Thyroid gland (tissue), 4 donors: ENCODE results near the gene NDUFAF8.

Source experiments
- POLR2A ChIP-seq, 2 donors: fragments of 450-650 bp; IDR thresholded peaks; one replicate each; pipeline ENCODE4 v1.6.1; 2017; ENCODE audit warnings: antibody characterized with exemption in 2 of 2, mild to moderate bottlenecking in 2 of 2, moderate library complexity in 1 of 2
- TF ChIP-seq, protein P1 (sequence below), 6 experiments: fragments of 200-600 bp in 3 of 6; fragments of 450-650 bp in 3 of 6; sonication (generic) in 3 of 6; IDR thresholded peaks; one replicate each; pipeline ENCODE4 v1.5.1; 2016 to 2019; ENCODE audit warnings: antibody characterized with exemption in 6 of 6, mild to moderate bottlenecking in 2 of 6, inconsistent platforms in 1 of 6, moderate library complexity in 1 of 6

- TF ChIP-seq, protein P1, sequence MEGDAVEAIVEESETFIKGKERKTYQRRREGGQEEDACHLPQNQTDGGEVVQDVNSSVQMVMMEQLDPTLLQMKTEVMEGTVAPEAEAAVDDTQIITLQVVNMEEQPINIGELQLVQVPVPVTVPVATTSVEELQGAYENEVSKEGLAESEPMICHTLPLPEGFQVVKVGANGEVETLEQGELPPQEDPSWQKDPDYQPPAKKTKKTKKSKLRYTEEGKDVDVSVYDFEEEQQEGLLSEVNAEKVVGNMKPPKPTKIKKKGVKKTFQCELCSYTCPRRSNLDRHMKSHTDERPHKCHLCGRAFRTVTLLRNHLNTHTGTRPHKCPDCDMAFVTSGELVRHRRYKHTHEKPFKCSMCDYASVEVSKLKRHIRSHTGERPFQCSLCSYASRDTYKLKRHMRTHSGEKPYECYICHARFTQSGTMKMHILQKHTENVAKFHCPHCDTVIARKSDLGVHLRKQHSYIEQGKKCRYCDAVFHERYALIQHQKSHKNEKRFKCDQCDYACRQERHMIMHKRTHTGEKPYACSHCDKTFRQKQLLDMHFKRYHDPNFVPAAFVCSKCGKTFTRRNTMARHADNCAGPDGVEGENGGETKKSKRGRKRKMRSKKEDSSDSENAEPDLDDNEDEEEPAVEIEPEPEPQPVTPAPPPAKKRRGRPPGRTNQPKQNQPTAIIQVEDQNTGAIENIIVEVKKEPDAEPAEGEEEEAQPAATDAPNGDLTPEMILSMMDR (IDR thresholded peaks at IDR 0.05), result no peak
- no peak for TF ChIP-seq POLR2A (IDR thresholded peaks at IDR 0.05)
Measured at GRCh38 chr17:81252326-81252986, 13.3 kb downstream of the NDUFAF8 start.
